ENCODE results near the gene GCH1.
A peak's percentile ranks its signal among the peaks of the same experiment; 100 is the strongest.

DNA sequence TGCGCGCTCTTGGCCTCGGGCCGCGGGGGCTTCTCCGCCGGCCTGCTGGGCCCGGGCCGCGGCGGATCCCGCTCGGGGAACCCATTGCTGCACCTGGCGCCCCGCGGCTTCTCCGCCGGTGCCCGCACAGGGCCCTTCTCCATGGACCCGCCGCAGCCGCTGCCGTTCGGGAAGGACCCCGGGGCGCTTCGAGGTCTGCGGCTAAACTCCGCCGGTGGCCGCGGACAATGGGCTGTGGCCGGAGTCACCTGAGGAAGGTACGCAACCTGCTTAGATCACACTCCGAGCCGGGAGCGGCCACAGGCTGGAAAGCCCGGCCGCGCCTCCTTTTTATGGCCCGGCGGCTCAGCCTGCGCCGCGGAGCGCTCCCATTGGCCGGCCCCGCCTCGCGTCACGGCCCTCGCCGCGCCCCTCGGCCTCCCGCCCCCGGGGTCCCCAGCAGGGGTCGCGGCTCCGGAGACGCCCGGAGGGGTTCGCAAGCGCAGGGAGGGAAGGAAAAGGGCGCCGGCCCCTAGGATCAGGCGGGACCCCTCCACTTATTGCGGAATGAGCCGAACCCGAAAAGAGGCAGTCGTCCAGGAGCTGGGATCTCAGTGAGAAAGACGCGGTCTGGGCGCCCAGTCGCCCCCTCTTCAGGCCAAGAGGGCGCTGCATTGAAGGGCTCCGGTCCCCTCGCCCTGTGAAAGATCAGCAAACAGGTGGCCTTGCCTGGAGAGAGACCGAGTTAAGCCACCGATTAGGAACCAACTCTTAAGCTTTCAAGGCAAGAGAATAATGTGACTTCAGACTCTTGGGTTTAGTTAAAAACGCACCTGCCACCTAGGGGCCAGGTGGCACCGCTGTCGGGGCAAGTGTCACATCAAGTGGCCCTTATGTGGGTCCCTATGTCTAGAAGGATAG lies at the start of gene GCH1:
- no peak for TF ChIP-seq EZH2phosphoT487 (IDR thresholded peaks at IDR 0.05; ENCODE audit: low read depth)
- TF ChIP-seq, protein P1, sequence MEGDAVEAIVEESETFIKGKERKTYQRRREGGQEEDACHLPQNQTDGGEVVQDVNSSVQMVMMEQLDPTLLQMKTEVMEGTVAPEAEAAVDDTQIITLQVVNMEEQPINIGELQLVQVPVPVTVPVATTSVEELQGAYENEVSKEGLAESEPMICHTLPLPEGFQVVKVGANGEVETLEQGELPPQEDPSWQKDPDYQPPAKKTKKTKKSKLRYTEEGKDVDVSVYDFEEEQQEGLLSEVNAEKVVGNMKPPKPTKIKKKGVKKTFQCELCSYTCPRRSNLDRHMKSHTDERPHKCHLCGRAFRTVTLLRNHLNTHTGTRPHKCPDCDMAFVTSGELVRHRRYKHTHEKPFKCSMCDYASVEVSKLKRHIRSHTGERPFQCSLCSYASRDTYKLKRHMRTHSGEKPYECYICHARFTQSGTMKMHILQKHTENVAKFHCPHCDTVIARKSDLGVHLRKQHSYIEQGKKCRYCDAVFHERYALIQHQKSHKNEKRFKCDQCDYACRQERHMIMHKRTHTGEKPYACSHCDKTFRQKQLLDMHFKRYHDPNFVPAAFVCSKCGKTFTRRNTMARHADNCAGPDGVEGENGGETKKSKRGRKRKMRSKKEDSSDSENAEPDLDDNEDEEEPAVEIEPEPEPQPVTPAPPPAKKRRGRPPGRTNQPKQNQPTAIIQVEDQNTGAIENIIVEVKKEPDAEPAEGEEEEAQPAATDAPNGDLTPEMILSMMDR (IDR thresholded peaks at IDR 0.05; ENCODE audit: low read depth, low read length) = peak; percentile 65

Data from OCI-LY3 (cell line).